Fibroblast of skin of right biceps (primary cell): Measurements from ENCODE around the gene WWOX.

ENCODE experiments used
- DNase-seq: peaks from one replicate; pipeline ENCODE4 v3.0.0-alpha.2; 2013

Gene WWOX

DNA sequence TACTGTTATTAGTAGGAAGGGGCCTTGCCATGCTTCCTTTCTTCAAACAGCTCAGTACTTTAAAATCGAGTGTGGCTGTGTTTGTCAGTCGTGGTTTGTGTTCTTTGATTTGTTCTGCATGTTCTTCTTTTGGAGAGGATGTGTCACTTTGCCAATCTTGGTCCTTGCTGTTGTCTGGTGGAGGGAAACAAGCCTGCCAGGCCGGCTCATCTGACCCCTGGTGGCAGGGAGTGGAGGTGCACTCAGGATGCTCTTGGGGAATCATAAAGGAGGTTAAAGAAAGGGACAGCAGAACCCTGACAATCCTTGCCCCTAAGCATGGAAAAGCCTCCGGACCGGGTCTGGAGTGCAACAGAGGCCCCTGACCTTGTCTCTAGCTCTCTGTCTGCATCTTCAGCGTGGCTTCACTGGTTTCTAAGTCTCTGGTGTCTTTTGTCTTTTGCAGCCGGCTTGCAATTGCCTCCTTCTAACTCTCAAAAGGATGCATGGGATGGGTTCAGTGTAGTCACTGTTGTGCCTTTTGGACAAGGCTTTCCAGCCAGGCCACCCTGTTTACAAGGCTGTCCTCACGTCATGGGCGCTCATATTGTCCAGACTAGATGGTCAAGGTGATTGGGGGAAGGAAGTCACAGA lies 135.8 kb downstream of the WWOX start:
- DNase-seq, result peak; percentile 61

DNA sequence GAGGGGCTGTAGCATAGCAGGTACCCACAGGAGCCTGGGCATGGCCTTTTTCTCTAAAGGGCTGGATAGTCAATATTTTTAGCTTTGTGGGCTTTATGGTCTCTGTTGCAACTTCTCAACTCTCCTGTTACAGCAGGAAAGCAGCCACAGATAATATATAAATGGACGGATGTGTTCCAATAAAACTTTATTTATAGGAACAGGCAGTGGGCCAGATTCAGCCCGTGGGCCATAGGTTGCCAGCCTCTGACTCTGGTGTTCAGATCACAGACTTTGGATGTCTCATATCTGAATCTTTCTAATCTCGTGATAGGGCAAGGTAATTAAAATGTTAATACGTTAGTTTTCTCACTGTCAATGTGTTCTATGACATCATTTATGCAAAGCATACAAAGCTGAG lies 136.4 kb downstream of the WWOX start:
- DNase-seq, result no peak

DNA sequence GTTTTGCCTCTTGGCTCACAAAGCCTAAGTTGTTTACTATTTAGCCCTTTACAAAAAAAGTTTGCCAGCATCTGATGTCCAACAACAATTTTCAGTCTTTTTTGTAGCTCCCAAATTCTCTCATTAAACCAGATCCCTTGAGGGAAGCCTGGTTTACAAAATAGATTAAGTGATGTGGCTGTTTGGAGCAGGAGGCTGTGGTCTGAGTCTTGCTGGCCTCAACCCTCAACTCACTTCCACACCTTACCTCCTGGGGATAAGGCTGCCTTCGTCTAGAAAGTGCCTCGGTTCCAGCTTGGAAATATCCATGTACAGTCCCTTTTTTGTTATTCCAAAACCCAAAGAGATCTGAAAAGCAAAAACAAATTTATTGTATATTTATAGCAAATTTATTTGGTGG lies 138.4 kb downstream of the WWOX start:
- DNase-seq, result no peak

DNA sequence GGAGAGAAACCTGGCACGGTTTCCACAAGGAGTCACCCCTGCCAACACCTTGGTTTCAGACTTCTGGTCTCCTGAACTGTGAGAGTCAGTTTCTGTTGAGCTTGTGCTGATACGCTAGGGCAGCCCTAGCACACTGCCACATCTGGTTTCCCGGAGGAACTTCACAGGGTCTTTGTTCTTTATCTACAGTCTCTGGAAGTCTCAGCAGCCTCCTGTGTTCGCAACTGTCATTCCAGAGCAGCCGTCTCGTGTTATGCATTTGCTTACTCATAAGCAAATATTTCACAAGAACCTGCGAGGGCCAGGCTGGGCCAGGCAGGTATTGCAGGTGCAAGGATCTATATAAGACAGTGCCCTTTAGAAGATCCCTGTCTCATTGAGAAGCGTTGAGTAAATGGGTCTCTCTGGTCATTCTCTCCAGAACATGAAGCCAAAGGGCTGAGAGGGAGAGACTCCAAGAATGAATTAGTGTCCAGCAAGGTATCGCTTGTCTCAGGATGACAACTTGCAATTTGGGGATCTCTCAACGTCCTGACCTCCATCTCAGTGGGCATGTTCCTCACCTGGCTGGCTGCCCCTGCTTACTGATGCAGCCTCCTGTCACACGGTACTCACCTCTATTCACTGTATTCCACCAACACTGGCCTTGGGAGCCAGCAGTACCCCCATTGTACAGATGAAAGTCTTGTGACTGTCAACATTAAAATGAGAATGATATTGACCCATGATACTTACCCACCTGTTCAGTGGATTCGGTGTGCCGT lies 141.2 kb downstream of the WWOX start:
- no peak for DNase-seq

DNA sequence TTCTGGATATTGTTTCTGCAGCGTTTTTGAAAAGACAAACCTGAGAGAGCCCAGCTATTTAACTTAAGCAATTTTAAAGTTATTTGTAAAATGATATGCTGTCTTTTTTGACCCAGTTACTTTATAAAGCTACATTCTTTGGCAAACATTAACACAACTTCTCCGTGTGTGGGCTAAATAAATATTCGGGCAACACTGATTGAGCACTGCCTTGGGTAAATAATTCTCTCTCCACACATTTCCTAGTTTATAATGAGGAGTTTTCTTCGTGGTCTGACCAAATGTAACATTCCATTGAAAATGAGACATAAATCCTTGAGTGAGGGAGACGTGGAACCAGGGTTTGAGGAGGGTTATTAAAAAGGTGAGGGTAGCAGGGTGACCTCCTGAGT lies 142.8 kb downstream of the WWOX start:
- no peak for DNase-seq

DNA sequence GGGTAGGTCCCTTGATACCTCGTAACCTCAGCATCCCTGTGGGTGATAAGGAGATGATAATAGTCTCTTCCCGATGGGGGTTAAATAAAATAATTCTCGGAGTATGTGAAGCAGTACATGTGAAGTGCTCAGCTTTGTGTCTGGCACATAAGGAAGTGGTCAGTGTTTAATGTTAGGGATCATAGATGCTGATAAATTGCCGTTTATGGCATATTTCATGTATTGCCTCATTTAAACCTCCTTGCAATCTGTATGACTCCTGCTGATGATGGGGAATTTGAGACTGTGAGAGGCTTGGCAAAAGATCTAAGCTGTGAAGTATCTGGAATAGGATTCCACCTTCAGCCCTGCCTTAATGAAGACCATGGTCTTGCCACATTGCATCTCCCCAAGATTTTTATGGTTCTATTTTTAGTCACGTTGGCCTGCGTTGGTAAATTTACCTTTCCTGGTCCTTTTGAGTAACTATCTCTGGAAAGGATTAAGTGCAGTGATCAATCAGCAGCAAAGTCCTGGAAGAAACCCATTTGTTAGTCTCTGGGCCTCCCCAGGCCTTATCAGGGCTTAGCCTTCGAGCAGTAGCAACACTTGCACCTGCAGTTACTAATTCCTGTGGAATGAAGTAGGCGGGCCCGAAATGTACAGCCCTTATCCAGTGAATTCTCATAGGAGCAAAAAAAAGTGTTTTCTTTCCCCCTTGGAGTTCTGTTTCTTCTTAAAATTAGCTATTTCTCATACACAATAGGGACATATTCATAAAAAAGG lies 144.9 kb downstream of the WWOX start:
- no peak for DNase-seq

DNA sequence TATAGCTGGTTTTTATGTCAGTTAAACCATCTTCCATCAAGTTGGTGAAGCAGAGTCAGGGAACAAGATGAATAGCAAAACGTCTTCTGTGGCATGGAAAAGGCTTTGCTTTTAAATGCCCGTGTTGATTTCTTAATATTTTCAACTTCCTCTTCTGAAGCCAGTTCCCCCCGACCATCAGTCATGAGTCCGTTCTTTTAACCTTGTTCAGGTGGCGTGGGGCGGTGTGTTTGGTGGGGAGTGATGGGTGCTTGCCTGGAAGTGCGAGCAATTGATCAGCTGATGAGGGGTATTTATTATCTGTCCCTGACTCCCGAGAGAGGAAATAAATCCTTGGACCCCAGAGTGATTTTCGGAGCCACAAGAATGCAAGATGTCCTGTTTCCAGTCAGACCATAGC lies 147.1 kb downstream of the WWOX start:
- no peak for DNase-seq

DNA sequence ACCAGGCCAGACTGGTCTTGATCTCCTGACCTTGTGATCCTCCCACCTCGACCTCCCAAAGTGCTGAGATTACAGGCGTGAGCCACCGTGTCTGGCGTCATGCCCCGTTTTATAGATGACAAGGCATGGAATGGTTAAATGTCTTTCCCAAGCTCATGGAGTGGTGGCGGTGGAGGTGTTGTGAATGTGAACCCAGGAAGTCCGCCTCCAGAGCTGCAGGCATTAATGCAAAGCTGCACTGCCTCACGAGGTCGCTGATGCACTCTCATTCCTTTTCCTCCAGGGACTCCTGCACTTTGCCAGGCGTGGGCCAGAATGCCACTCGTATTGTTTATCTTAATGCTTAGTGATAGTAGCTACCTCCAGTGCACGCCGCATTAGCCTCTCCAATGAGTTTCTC lies 149.6 kb downstream of the WWOX start:
- no peak for DNase-seq

DNA sequence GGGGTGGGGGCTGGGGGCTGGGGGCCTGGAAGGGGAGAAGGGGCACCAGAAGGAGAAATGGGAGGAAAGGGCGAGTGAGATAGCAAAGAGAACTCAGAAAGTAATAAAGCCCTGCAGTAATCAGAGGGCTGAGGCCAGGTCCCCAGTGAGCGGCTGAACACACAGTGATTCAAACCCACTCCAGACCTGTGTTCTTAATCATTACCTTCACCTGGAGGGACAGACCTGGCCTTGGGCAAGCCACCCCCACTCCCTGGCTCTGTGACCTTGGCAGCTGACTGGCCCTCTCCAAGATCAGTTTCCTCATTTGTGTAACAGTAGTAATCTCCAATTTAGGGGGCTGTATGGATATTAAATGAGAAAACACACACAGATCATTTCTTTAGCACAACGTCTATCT lies 150.4 kb downstream of the WWOX start:
- no peak for DNase-seq

DNA sequence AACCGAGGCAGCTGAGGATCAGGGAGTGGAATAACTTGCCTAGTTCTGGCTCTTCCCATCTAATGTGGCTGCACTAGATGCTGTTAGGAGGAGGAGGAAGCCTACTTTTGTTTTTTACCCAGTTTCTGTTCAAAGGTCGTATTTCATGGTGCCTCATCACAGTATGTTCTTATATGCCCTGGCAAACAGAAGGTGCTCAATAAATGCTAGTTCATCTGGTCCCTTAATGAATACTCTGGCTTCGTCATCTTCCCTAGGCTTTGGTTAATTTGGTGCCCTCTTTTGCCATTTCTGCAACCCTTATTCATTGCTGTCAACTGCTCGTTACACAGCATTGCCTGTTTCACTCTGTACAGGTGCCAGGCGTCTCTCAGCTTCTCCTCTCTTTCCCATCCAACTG lies 151.7 kb downstream of the WWOX start:
- no peak for DNase-seq

DNA sequence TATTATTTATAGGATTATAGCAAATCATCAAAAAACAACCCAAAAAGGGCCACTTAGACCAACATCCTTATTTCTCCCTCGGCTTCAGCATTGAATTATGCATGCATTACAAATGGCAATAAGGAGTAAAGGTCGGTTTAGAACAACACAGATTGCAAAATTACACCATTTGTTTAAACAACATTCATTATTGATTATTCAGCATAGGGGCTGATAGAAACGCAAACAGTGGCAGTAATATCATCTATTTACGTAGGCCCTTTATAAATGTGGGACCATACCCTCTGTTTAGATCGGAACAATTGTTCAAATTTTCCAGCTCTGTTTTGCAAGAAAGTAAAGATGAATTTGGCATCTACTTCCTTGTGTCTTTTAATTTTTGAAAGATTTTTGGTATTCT lies 153.3 kb downstream of the WWOX start:
- DNase-seq, result no peak

DNA sequence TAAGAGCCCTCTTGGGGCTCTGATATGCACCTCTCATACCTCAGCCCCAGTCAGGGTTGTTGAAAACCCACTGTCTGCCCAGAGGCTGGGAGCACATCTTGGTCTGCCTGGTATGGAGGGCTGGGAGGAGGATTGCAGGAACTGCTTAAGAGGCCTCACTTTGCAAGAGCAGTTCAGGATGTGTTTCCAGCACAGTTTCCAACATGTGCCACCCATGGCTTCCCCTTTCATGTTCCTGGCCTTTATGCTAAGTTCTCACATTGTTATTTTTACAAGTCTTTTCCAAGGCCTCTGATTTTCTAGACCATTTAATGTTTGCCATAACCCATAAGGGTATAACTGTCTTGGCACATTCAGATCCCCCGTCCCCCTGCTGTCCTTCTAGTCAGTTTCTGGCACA lies 155.4 kb downstream of the WWOX start:
- DNase-seq, result no peak

DNA sequence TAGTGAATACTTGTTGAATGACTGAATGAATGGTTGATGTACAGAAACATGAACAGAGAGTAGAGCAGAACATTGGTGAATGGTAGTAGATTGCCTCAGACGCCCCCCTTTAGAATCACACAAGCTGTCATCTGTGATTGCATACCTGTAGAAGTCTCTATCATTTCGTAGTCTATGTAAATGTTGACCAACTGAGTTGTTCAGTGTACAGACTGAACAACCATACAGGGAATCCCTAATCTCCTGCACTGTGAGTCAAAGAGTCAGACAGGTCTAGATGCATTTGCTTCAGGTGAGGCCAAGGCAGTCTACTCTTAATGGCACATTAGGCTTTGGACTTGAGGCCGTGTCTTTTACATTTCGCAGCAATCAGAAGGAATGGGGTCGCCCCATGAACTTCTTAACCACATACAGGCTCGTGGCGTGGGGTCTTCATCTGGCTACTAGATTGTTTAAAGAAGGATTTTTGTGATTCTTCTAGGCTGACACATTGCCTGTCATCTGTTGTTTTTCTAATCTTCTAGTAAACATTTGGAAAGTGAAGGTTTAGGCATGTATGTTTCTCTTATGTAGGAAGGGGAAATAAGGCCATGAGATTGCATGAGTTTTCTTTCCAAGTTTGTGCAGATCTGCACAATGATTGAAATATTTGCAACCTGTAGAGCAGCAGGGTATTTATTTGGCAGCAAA lies 157.4 kb downstream of the WWOX start:
- DNase-seq, result no peak

DNA sequence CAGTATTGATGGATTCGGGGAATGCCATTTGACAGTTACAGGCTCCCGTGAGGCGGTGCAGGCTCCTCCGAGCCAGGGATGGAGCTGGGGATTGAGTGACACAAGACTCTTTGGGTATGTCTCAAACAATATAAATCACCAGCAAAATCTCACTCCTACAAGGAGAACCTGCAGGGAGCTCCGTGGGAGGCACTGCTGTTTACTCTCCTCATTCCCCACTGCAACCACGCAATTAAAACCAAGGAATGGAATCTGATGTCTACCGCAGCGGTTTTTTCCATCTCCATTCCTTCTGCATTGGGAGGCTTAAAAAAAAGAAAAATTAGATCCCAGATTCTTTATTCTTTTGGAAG lies 157.9 kb downstream of the WWOX start:
- DNase-seq, result peak; percentile 10

DNA sequence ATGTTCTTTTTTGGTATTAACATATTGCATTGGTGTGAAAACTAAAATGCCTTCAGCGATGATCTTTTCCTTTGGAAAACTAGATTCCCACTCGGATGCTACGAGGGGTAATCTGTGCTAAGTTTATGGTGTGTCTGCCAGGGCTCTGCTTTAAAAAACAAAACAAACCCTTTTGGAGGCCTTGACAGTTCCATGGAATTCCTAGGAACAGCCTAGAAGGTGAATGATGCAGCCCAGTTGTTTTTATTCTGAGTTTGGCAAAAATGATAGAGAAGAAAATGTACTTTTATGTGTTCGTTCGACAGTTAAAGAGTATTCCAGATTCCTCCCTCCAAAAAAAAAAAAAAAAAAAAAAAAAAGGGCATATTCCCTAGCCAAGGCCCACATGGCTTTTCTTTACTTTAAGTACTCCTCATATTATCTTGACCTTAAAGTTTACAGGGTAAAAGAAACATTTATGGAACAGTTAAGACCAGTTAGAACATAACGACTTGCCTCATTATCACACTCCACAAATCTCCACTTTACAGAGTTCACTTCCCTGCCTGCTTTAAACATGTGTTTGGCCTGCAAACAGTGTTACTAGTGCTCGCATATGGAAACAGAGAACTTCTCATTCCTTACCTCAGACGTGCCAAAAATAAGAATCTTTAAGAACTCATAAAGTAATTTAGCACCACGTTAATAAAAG lies 159.1 kb downstream of the WWOX start:
- DNase-seq, result no peak

DNA sequence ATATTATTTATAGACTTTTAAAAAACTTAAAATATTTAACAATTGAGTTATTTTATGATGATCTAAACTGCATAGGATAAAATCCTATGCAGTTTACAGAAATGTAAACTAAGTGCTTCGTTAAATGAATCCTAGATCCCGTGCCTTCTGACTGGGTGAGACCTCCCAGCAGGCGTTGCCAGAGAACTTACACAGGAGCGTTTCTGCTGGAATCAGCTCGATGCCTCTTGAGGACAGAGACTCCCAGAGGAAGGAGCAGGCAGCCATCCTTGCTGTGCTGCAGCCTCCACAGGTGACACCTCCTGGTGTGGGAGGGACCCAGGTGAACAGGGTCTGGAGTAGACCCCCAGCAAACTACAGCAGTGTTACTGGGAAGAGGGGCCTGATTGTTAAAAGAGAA lies 160.4 kb downstream of the WWOX start:
- no peak for DNase-seq

DNA sequence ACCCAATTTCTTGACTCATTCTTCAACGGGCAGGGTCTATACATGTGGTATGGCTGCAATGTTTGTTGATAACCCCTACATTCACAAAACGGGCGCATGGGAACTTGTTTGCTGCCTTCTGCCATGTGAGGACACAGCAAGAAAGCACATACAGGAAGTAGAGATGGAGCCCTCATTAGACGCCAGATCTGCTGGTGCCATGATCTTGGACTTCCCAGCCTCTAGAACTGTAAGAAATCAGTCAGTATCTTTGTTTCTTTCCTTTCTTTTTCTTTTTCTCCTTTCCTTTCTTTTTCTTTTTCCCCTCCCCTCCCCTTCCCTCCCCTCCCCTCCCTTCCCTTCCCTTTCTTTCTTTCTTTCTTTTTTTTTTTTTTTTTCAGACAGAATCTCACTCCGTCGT lies 165.2 kb downstream of the WWOX start:
- DNase-seq, result no peak

DNA sequence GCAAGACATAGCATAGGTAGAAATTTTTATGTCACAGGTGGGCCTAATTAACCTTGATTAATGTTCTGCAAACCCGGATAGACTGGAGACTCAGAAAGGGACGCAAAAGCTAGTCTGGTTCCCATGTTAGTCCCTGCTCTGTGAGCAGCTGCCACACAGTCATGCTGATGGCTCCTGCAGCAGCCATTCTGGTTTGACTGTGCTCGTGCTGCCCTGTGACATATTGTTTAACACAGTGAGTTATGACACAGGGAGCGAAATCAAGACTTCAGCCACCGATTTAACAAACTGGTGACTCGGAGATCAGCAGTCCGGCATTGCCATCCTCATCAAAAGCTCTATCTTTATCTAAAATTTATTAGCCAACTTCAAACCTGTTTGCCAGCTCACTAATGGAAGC lies 169.8 kb downstream of the WWOX start:
- DNase-seq, result no peak

DNA sequence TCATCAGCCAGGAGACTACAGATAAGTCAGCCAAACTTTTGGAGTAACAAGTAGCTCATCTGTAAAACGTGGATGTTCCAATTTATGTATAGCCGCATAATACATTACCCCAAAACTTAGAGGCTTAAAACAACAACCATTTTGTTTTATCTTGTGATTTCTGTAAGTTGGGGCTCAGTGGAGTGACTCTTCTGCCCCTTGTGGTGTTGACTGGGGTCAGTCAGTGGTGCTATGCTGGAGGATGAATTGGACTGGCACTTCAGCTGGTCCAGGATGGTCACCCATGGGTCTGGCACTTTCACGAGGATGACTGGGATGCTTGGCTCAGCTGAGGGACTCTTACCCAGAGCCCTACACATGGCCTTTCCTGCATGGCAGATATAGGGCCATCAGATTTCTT lies 172.5 kb downstream of the WWOX start:
- DNase-seq, result no peak

DNA sequence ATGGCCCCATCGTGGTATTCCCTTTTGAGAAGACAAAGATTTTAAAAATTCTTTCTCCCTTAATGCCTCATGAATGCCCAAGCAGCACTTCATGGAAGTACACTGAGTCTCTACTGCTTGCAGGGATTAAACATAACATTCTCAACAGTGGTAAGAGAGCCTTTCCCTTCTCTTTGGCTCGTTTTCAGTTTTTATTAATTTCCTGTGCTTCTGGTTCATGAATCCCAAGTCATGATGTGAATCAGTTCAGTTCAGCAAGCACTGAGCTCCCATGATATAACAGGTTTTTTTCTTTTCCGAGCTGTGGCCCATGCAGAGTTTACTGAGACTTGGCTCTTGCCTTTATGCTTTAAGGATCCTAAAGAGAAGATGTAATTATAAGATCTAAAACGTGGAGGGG lies 175.3 kb downstream of the WWOX start:
- DNase-seq, result no peak

DNA sequence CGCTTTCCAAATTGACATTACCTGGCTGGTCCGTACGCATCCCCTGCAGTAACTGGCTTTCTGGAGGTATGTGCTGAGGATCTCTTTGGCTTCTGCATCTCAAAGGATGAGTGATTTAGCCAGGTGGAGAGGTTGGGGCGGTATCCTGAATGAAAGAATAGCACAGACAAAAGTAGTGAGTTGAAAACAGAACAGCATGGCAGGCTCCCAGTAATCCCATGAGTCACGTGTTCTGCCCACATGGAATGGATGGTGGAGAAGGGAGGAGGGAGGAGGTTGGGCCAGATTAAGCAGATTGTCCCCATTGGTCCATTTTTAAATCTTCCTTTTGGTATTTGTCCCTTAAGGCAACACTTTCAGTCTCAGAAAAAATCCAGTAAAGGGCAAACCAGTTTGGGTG lies 176.0 kb downstream of the WWOX start:
- no peak for DNase-seq

DNA sequence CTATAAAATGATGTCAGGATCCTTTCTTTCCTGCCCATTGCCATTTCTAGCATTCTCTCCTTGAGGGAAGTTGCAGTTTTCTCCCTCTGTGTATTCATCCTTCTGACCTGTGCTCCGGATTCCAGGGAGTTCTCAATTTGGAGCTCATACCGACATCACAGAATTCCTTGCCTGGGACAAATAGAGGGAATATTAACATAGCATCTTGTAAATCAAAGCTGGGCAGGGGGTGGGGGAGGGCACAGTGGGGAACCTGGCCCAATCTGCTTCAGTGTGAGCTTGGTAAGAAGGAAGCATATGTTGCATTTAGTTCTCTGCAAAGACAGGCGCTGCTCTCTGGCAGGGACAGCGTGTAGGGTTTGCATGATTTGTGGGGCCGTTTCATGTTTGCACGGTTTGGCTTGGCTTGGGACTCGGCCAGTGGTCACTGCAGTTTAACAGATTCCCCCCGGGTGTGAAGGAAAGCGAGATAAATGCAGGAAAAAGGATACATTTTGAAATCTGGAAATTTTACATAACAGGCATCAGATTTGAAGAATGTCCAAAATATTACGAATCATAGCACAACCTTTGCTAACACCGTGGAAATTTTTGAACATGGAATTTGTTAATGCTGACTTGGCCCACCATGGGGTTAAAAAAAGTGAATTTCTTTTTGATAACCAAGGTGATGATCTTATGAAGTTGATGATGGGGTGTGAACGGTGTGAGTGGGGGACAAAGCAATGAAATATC lies 178.0 kb downstream of the WWOX start:
- no peak for DNase-seq
